ENCODE data around the gene ZSCAN21.
A peak's percentile ranks its signal among the peaks of the same experiment; 100 is the strongest.
"Not testable (repeated sequence)": the region's sequence is repeated elsewhere in the genome, so short reads cannot be mapped to it uniquely, and the experiment has no call there.

ZSCAN21 gene

DNA sequence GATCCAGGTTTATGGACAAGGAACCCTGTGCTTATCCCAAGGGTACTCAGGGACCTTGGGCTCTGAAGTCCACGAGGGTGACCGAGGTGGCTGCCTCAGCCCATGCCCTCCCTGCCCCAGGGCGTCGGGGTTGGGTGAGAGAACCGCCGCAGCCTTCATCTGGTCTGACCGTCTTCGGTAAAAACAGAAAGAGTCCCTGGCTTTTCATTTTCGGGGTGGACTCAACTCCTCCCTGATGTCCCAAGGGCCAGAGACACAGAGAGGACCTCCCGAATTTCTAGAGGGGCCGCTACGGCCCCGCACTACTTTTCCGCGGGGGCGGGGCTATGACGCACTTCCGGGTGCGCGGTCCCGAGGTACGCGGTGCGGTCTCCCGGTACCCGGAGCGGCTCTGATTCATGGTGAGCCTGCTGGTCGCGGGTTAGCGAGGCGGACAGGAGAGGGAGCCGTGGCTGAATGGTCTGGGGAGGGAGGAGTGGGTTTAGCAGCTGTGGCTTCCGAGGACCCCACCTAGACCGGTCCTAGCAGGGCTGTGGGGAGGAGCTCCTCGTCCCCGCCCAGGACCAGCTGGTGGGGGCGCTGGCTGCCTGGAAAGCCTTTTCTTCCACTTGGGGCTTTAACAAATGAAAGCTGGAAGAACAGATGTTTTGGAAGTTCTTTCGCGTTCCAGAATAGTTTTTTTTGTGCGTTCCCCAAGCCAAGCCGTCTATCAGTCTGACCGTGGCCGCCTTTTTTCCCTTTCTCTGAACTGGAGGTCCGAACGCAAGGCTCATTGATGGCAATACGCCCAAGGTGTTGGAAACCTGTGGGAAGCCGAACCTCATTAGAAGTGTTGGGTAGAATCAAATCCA is at the start of gene ZSCAN21:
TSS of gene ZSCAN21 (plus strand) at position 334 of the 851 bp plus-strand sequence. CDS start 7,233 bp downstream, outside the sequence.
- peak within 1 kb of the TSS; percentile 96 for H3K27ac ChIP-seq (ENCODE audit: low read length)
- H3K4me3 ChIP-seq (ENCODE audit: low read depth in 1 of 2, low read length in 2 of 2), result peak within 1 kb of the TSS; percentile 84 to 97

DNA sequence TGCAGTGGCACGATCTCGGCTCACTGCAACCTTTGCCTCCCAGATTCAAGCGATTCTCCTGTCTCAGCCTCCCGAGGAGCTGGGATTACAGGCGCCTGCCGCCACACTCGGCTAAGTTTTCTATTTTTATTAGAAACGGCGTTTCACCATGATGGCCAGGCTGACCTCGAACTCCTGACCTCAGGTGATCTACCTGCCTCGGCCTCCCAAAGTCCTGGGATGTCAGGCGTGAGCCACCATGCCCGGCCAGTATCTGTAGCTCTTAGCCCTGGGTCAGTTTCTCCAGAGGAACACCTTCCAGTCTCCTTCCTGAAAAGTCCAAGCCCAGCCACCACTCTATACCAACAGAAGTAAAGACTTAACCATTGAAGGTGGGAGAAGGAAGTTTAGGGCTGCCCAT is 49.3 kb upstream of the ZSCAN21 start:
- H3K27ac ChIP-seq (ENCODE audit: low read length), result peak overlapping the region; percentile 45
- H3K36me3 ChIP-seq (ENCODE audit: control insufficient read depth in 1 of 2, insufficient read depth in 2 of 2, low read length in 2 of 2), result no peaks in the 10 kb centered on the region
- no peaks in the 10 kb centered on the region for H3K27me3 ChIP-seq (ENCODE audit: low read depth, low read length)
- no peak overlapping the region for H3K4me3 ChIP-seq (ENCODE audit: low read depth in 1 of 2, low read length in 2 of 2)
- no peaks in the 10 kb centered on the region for H3K9me3 ChIP-seq (ENCODE audit: control insufficient read depth in 1 of 2, low read length in 2 of 2)
- peaks cover 3 to 7% of the 10 kb centered on the region in 2 donors for H3K4me1 ChIP-seq (ENCODE audit: control insufficient read depth in 1 of 2, insufficient read depth in 2 of 2, low read length in 2 of 2)

More for the DNA sequence above, at the start of gene ZSCAN21:
- H3K27me3 ChIP-seq (ENCODE audit: low read depth, low read length), result no peaks in the 10 kb centered on the region
- peaks cover 10 to 17% of the 10 kb centered on the region in 2 donors for H3K4me1 ChIP-seq (ENCODE audit: control insufficient read depth in 1 of 2, insufficient read depth in 2 of 2, low read length in 2 of 2)
- H3K9me3 ChIP-seq (ENCODE audit: control insufficient read depth in 1 of 2, low read length in 2 of 2), result no peaks in the 10 kb centered on the region
- H3K36me3 ChIP-seq (ENCODE audit: control insufficient read depth in 1 of 2, insufficient read depth in 2 of 2, low read length in 2 of 2), result no peaks in the 10 kb centered on the region

DNA sequence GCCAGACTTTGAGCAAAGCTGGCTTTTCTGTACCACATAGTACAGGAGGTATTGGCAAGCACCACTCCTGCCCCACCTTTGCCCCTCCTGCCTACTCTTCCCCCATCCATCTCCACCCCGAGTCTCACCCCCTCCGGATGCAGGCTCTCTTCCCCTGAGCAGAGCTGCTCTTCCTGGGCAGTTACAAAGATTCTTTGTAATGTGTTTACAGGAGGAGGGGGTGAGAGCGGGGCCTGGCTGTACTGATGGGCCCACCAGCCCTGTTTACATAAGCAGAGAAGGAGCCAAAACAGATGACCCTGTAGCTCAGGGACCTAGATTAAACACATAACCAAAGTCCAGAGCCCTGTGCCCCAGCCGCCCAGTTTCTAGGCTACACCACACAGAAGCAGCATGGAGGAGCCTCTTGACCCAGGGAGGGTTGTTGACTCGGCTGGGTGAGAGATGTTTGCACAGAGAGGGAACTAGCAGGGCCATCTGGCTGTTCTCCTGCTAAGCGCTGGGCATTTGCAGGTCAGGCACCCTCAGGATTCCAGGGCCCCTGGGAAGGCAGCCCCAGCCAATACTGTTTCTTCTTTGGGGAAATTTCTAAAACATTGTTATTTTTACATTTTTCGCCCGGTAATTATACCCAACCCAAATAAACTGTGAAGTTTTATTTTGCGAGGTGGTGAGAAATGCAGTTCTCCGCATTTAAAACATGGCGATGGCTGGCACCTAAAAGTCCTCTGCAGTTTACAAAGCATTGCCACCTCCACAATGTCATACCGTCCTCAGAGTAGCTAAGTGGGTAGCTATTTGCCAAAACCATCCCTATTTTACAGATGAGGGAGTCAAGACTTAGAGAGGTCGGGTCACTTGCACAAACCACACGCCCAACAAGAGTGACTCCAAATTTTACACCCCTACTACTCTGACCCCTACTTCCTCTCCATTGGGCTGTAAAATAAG is 45.6 kb upstream of the ZSCAN21 start:
- H3K27me3 ChIP-seq (ENCODE audit: low read depth, low read length), result no peaks in the 10 kb centered on the region
- no peak overlapping the region for H3K4me3 ChIP-seq (ENCODE audit: low read depth in 1 of 2, low read length in 2 of 2)
- H3K4me1 ChIP-seq (ENCODE audit: control insufficient read depth in 1 of 2, insufficient read depth in 2 of 2, low read length in 2 of 2), result no peaks in the 10 kb centered on the region
- no peaks in the 10 kb centered on the region for H3K9me3 ChIP-seq (ENCODE audit: control insufficient read depth in 1 of 2, low read length in 2 of 2)
- no peak overlapping the region for H3K27ac ChIP-seq (ENCODE audit: low read length)
- no peaks in the 10 kb centered on the region for H3K36me3 ChIP-seq (ENCODE audit: control insufficient read depth in 1 of 2, insufficient read depth in 2 of 2, low read length in 2 of 2)

DNA sequence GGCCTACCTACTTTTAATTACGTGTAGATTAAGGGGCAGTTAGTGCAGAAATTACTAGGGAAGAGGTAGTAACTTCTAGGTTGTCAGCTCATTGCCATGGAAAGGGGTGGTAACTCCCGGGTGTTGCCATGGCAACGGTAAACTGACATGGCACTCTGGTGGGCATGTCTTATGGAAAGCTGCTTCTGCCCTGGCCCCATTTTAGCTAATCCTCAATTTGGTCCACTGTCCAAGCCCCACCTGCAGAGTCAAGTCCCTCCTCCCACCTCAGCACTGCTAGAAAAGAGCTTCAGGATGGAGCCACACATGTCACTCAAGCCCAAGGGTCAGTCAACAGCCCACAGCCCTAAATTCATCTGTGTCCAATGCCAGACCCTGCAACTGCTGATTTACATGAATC is 41.7 kb upstream of the ZSCAN21 start:
- no peaks in the 10 kb centered on the region for H3K36me3 ChIP-seq (ENCODE audit: control insufficient read depth in 1 of 2, insufficient read depth in 2 of 2, low read length in 2 of 2)
- H3K27ac ChIP-seq (ENCODE audit: low read length), result no peak overlapping the region
- H3K9me3 ChIP-seq (ENCODE audit: control insufficient read depth in 1 of 2, low read length in 2 of 2), result no peaks in the 10 kb centered on the region
- no peaks in the 10 kb centered on the region for H3K27me3 ChIP-seq (ENCODE audit: low read depth, low read length)
- no peaks in the 10 kb centered on the region for H3K4me1 ChIP-seq (ENCODE audit: control insufficient read depth in 1 of 2, insufficient read depth in 2 of 2, low read length in 2 of 2)
- no peak overlapping the region for H3K4me3 ChIP-seq (ENCODE audit: low read depth in 1 of 2, low read length in 2 of 2)

DNA sequence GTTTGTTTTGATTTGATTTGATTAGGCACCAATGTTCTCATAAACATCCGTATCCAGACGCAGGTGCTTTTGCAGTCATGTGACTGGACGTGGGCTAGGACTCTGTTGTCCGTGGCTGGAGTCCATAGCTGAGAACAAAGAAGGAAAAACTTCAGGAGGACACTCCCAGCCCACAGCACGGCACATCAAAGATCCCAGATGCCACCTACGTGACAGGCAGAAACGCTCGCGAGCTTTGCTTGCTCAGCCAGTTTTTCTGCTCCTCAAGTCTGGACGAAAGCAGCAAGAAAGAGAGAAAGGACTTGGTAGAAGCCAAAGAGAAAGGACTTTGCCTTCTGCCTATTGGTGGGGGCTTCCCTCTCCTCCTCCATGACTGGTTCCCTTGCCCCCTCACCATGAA is 41.0 kb upstream of the ZSCAN21 start:
- H3K36me3 ChIP-seq (ENCODE audit: control insufficient read depth in 1 of 2, insufficient read depth in 2 of 2, low read length in 2 of 2), result no peaks in the 10 kb centered on the region
- H3K4me1 ChIP-seq (ENCODE audit: control insufficient read depth in 1 of 2, insufficient read depth in 2 of 2, low read length in 2 of 2), result no peaks in the 10 kb centered on the region
- H3K27me3 ChIP-seq (ENCODE audit: low read depth, low read length), result no peaks in the 10 kb centered on the region
- no peaks in the 10 kb centered on the region for H3K9me3 ChIP-seq (ENCODE audit: control insufficient read depth in 1 of 2, low read length in 2 of 2)
- no peak overlapping the region for H3K27ac ChIP-seq (ENCODE audit: low read length)
- no peak overlapping the region for H3K4me3 ChIP-seq (ENCODE audit: low read depth in 1 of 2, low read length in 2 of 2)

DNA sequence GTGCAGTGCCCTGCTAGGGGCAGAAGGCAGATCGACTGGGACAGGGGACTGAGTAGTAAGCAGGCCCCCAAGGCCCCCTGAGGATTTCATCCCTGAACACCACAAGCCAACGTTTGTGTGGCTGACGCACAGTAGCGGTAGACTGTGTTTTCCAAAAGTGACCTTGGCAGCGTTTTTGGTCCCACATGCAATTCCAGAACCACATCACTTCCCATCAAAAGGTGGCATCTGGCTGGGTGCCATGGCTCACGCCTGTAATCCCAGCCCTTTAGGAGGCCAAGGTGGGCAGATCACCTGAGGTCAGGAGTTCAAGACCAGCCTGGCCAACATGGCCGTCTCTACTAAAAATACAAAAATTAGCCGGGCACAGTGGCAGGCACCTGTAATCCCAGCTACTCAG is 39.6 kb upstream of the ZSCAN21 start:
- not testable (repeated sequence) for H3K27me3 ChIP-seq (ENCODE audit: low read depth, low read length); H3K4me3 ChIP-seq (ENCODE audit: low read depth in 1 of 2, low read length in 2 of 2); H3K9me3 ChIP-seq (ENCODE audit: control insufficient read depth in 1 of 2, low read length in 2 of 2); H3K36me3 ChIP-seq (ENCODE audit: control insufficient read depth in 1 of 2, insufficient read depth in 2 of 2, low read length in 2 of 2); H3K4me1 ChIP-seq (ENCODE audit: control insufficient read depth in 1 of 2, insufficient read depth in 2 of 2, low read length in 2 of 2); H3K27ac ChIP-seq (ENCODE audit: low read length)

DNA sequence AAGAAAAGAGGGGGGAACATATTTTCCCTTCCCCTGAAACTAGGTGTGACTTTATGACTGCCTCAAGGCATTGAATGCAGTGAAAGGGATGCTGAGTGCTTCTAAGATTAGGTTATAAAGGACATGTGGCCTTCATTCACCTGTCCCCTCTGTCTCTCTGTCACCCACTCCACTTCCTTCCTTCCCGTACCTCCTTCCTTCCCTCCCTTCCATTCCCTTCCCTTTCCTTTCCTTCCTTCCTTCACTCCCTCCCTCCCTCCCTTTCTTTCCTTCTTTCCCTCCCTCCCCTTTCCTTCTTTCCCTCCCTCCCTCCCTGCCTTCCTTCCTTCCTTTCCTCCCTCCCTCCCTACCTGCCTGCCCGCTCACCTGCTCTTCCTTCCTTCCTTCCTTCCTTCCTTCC is 38.7 kb upstream of the ZSCAN21 start:
- no peak overlapping the region for H3K4me3 ChIP-seq (ENCODE audit: low read depth in 1 of 2, low read length in 2 of 2)
- H3K4me1 ChIP-seq (ENCODE audit: control insufficient read depth in 1 of 2, insufficient read depth in 2 of 2, low read length in 2 of 2), result no peaks in the 10 kb centered on the region
- no peaks in the 10 kb centered on the region for H3K27me3 ChIP-seq (ENCODE audit: low read depth, low read length)
- no peak overlapping the region for H3K27ac ChIP-seq (ENCODE audit: low read length)
- no peaks in the 10 kb centered on the region for H3K36me3 ChIP-seq (ENCODE audit: control insufficient read depth in 1 of 2, insufficient read depth in 2 of 2, low read length in 2 of 2)
- H3K9me3 ChIP-seq (ENCODE audit: control insufficient read depth in 1 of 2, low read length in 2 of 2), result no peaks in the 10 kb centered on the region

DNA sequence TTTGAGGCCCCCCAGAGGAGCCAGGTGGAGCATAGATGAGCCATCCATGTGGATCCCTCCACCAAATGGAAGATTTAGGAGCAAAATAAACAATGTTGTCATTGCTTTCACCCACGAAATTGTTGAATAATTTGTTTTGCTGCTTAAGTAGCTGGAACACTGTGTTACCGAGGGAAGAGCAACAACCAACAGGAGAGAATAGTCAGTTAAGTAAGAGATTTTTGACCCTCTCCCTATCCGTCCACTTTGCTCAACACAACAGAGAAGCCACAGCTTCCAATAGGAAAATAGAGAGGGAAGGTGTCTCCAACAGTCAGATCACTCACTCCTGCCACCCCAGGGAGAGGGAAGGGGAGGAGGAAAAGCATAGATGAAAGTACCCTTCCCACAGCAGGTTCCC is 38.1 kb upstream of the ZSCAN21 start:
- Histone ChIP-seq H3K4me3 (ENCODE audit: low read depth in 1 of 2, low read length in 2 of 2) (no peak overlapping the region), H3K27ac (ENCODE audit: low read length) (no peak overlapping the region), H3K4me1 (ENCODE audit: control insufficient read depth in 1 of 2, insufficient read depth in 2 of 2, low read length in 2 of 2) (peaks cover under 1 to 3% of the 10 kb centered on the region in 2 donors), H3K9me3 (ENCODE audit: control insufficient read depth in 1 of 2, low read length in 2 of 2) (no peaks in the 10 kb centered on the region), H3K27me3 (ENCODE audit: low read depth, low read length) (no peaks in the 10 kb centered on the region), H3K36me3 (ENCODE audit: control insufficient read depth in 1 of 2, insufficient read depth in 2 of 2, low read length in 2 of 2) (no peaks in the 10 kb centered on the region)

DNA sequence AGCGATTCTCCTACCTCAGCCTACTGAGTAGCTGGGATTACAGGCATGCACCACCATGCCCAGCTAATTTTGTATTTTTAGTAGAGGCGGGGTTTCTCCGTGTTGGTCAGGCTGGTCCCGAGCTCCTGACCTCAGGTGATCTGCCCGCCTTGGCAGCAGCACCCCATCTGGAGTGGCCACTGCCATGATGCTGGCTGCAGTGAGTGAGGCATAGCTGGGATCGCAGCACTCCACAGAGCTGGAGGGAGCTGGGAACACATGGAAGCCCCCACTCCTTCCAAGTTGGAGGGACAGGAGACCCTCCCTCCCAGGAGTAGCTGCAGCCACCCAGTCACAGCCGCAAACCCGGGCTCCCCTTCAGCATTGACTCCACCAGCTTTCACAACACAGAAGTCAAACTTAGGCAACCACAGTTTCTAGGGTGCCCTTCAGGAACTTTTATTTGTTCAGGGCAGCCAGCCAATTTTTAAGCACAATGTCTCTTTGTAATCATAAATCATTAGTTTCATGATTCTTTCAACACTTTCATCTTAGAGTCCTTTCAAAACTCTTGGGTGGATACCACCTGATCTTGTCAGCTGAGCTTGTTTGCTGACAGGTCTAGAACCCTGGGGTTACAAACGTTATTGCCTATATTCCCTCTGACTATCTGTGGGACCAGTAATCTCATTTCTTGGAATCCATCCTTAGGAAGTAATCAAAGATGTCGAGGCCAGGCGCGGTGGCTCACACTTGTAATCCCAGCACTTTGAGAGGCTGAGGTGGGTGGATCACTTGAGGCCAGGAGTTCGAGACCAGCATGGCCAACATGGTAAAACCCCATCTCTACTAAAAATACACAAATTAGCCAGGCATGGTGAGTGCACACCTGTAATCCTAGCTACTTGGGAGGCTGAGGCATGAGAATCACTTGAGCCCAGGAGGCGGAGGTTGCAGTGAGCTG is 36.9 kb upstream of the ZSCAN21 start:
- H3K4me3 ChIP-seq (ENCODE audit: low read depth in 1 of 2, low read length in 2 of 2); H3K9me3 ChIP-seq (ENCODE audit: control insufficient read depth in 1 of 2, low read length in 2 of 2); H3K36me3 ChIP-seq (ENCODE audit: control insufficient read depth in 1 of 2, insufficient read depth in 2 of 2, low read length in 2 of 2); H3K27me3 ChIP-seq (ENCODE audit: low read depth, low read length); H3K27ac ChIP-seq (ENCODE audit: low read length): not testable (repeated sequence)
- peaks cover 4 to 15% of the 10 kb centered on the region in 2 donors for H3K4me1 ChIP-seq (ENCODE audit: control insufficient read depth in 1 of 2, insufficient read depth in 2 of 2, low read length in 2 of 2)

DNA sequence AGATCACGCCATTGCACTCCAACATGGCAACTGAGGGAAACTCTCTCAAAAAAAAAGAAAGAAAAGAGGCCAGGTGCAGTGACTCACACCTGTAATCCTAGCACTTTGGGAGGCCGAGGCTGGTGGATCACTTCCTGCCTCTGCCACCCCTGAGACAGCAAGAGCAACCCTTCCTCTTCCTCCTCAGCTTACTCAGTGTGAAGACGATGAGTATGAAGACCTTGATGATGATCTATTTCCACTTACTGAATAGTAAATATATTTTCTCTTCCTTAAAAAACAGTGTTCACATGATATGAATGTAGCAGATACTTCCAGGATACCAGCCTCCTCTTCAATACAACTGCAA is 36.3 kb upstream of the ZSCAN21 start:
- Histone ChIP-seq H3K27ac (ENCODE audit: low read length) (no peak overlapping the region), H3K36me3 (ENCODE audit: control insufficient read depth in 1 of 2, insufficient read depth in 2 of 2, low read length in 2 of 2) (no peaks in the 10 kb centered on the region), H3K27me3 (ENCODE audit: low read depth, low read length) (no peaks in the 10 kb centered on the region), H3K4me3 (ENCODE audit: low read depth in 1 of 2, low read length in 2 of 2) (no peak overlapping the region), H3K9me3 (ENCODE audit: control insufficient read depth in 1 of 2, low read length in 2 of 2) (no peaks in the 10 kb centered on the region), H3K4me1 (ENCODE audit: control insufficient read depth in 1 of 2, insufficient read depth in 2 of 2, low read length in 2 of 2) (peaks cover 4 to 20% of the 10 kb centered on the region in 2 donors)

Data from muscle layer of duodenum (tissue), 2 donors.